HCT116 (cell line): ENCODE results near the gene GPAT3. TPM values are rescaled to one million over a fixed set of nuclear protein-coding genes. Genes with fewer than 3 reads are reported as not detected.

Source experiments
- ATAC-seq: fragments of 200-7000 bp; cut with Tn5 transposase; 2 replicates; pipeline ENCODE4 v1.9.1; 2020; ENCODE audit warnings: mild to moderate bottlenecking, moderate library complexity
- BruUV-seq: library from RNA; stranded (reverse); fragments of 400-500 nt; replicated peaks from 2 replicates; lab custom pipeline; 2021; lab: Mats Ljungman, UMichigan
- CTCF ChIA-PET: fragments of 300-600 bp; sonication (Branson Sonifier 250); formaldehyde crosslinking; loops from one replicate; lab custom pipeline; 2021; ENCODE audit warnings: antibody characterized with exemption; lab: Charles Lee
- POLR2A ChIA-PET: fragments of 300-600, 350-600 bp; sonication (Branson Sonifier 250); formaldehyde crosslinking; loops from one replicate; lab custom pipeline; 2021; ENCODE audit warnings: antibody characterized with exemption; lab: Charles Lee
- RAD21 ChIA-PET, 2 experiments: fragments of 300-600 bp; sonication (Branson Sonifier 250); formaldehyde crosslinking; loops; one replicate each; lab custom pipeline; 2023; ENCODE audit warnings: low total read pairs in 2 of 2; ENCODE audit not compliant: uncharacterized antibody in 2 of 2, unreplicated experiment in 2 of 2, low non-redundant PET in 1 of 2; lab: Charles Lee
- DNase-seq: peaks from one replicate; pipeline ENCODE4 v3.0.0-alpha.2; 2010; ENCODE audit warnings: low read depth, low spot score
- H2AFZ ChIP-seq: fragments of 200-600 bp; shearing (Covaris generic), sonication (generic); 2 replicates; pipeline ENCODE4 v1.6.1; 2017; ENCODE audit warnings: low read depth, mixed run types, mixed read lengths, antibody characterized with exemption, low read length; ENCODE audit not compliant: poor library complexity, severe bottlenecking
- H3K27ac ChIP-seq: 2 replicates; pipeline ENCODE4 v1.5.1; 2012; ENCODE audit warnings: low read depth, low read length
- H3K27me3 ChIP-seq: fragments of 200-600 bp; sonication (generic); 2 replicates; pipeline ENCODE4 v1.6.1; 2016; ENCODE audit warnings: mixed run types, low read length, mixed read lengths; ENCODE audit not compliant: insufficient read depth
- H3K36me3 ChIP-seq, 2 experiments: fragments of 200-500 bp in 1 of 2; fragments of 200-600 bp in 1 of 2; sonication (Bioruptor generic) in 1 of 2; sonication (generic) in 1 of 2; 2 replicates each; pipeline versions ENCODE4 v1.5.1 to v1.6.1; 2014 to 2016; ENCODE audit warnings: low read length in 2 of 2, inconsistent platforms in 1 of 2, mixed read lengths in 1 of 2, mixed run types in 1 of 2; ENCODE audit not compliant: insufficient read depth in 2 of 2, control insufficient read depth in 1 of 2
- H3K4me1 ChIP-seq, 2 experiments: fragments of 200-600 bp in 1 of 2; sonication (generic) in 1 of 2; 2 replicates each; pipeline versions ENCODE4 v1.5.1 to v1.6.1; 2012 to 2017; ENCODE audit warnings: low read length in 2 of 2, inconsistent platforms in 1 of 2, mild to moderate bottlenecking in 1 of 2, mixed read lengths in 1 of 2, mixed run types in 1 of 2, moderate library complexity in 1 of 2; ENCODE audit not compliant: insufficient read depth in 2 of 2, control insufficient read depth in 1 of 2
- H3K4me2 ChIP-seq: fragments of 200-600 bp; sonication (generic); 2 replicates; pipeline ENCODE4 v1.6.1; 2017; ENCODE audit warnings: mixed run types, low read length, mixed read lengths
- H3K4me3 ChIP-seq, 2 experiments: fragments of 200-600 bp in 1 of 2; sonication (generic) in 1 of 2; replicated peaks in 1 of 2; 2 replicates each; pipeline ENCODE4 v1.5.1; 2011 to 2016; ENCODE audit warnings: low read length in 2 of 2, control low read depth in 1 of 2, low read depth in 1 of 2, mild to moderate bottlenecking in 1 of 2, mixed read lengths in 1 of 2, mixed run types in 1 of 2
- H3K79me2 ChIP-seq: fragments of 200-600 bp; sonication (generic); 2 replicates; pipeline ENCODE4 v1.6.1; 2017; ENCODE audit warnings: mild to moderate bottlenecking, mixed run types, low read length, moderate library complexity, mixed read lengths; ENCODE audit not compliant: insufficient read depth
- H3K9ac ChIP-seq: fragments of 200-600 bp; sonication (generic); 2 replicates; pipeline ENCODE4 v1.6.1; 2016; ENCODE audit warnings: low read length, mixed read lengths
- H3K9me2 ChIP-seq: fragments of 200-600 bp; sonication (generic), shearing (Covaris generic); 2 replicates; pipeline ENCODE4 v1.6.1; 2017; ENCODE audit warnings: mixed run types, mild to moderate bottlenecking, moderate library complexity; ENCODE audit not compliant: insufficient read depth
- H3K9me3 ChIP-seq, 2 experiments: fragments of 200-500 bp in 1 of 2; fragments of 200-600 bp in 1 of 2; sonication (Bioruptor generic) in 1 of 2; sonication (generic) in 1 of 2; 2 replicates each; pipeline ENCODE4 v1.6.1; 2014 to 2017; ENCODE audit warnings: low read length in 2 of 2, mixed read lengths in 2 of 2, inconsistent platforms in 1 of 2, low read depth in 1 of 2, mild to moderate bottlenecking in 1 of 2, mixed run types in 1 of 2, moderate library complexity in 1 of 2; ENCODE audit not compliant: control insufficient read depth in 1 of 2, insufficient read depth in 1 of 2
- H4K20me1 ChIP-seq: fragments of 200-600 bp; sonication (generic), shearing (Covaris generic); 2 replicates; pipeline ENCODE4 v1.6.1; 2017; ENCODE audit warnings: mixed run types, mild to moderate bottlenecking, moderate library complexity; ENCODE audit not compliant: insufficient read depth
- CBX3 ChIP-seq: IDR thresholded peaks from 2 replicates; pipeline ENCODE4 v1.6.1; 2012; ENCODE audit warnings: low read depth
- CEBPB ChIP-seq: IDR thresholded peaks from 2 replicates; pipeline ENCODE4 v1.6.1; 2012; ENCODE audit warnings: low read depth
- ELF1 ChIP-seq: IDR thresholded peaks from 2 replicates; pipeline ENCODE4 v1.6.1; 2012; ENCODE audit warnings: low read depth, borderline replicate concordance
- EZH2 ChIP-seq: fragments of 200-600 bp; sonication (generic); IDR thresholded peaks from 2 replicates; pipeline ENCODE4 v1.6.1; 2017; ENCODE audit warnings: antibody characterized with exemption, mixed run types
- JUND ChIP-seq: IDR thresholded peaks from 2 replicates; pipeline ENCODE4 v1.6.1; 2012
- POLR2AphosphoS5 ChIP-seq: IDR thresholded peaks from 2 replicates; pipeline ENCODE4 v1.6.1; 2011; ENCODE audit warnings: mild to moderate bottlenecking, low read depth, low read length, moderate library complexity
- RAD21 ChIP-seq: IDR thresholded peaks from 2 replicates; pipeline ENCODE4 v1.6.1; 2012; ENCODE audit warnings: low read depth, mild to moderate bottlenecking
- SP1 ChIP-seq: IDR thresholded peaks from 2 replicates; pipeline ENCODE4 v1.6.1; 2012; ENCODE audit warnings: low read depth
- SRF ChIP-seq: IDR thresholded peaks from 2 replicates; pipeline ENCODE4 v1.6.1; 2012; ENCODE audit warnings: low read depth
- ZFX ChIP-seq: fragments of 450-650 bp; IDR thresholded peaks from 2 replicates; pipeline ENCODE4 v1.6.1; 2017
- intact Hi-C: fragments of 100-400 bp; cut with micrococcal nuclease; formaldehyde crosslinking; loops from 2 replicates; pipeline ENCODE4 v1.10.0; 2022
- total RNA-seq: library from RNA; stranded (reverse); gene quantifications from one replicate; pipeline ENCODE4 v1.2.1, GENCODE V29; 2021; ENCODE audit not compliant: unreplicated experiment
- TF ChIP-seq, protein P1 (sequence below): IDR thresholded peaks from 2 replicates; pipeline ENCODE4 v1.6.1; 2011; ENCODE audit warnings: mild to moderate bottlenecking, low read length, moderate library complexity; ENCODE audit not compliant: insufficient replicate concordance; ENCODE audit errors: extremely low read depth
- TF ChIP-seq, protein P2 (sequence below): IDR thresholded peaks from 2 replicates; pipeline ENCODE4 v1.6.1; 2012
- TF ChIP-seq, protein P3 (sequence below), 3 experiments: fragments of 200-600 bp in 1 of 3; sonication (generic) in 1 of 3; IDR thresholded peaks in 2 of 3; conservative IDR thresholded peaks in 1 of 3; 2 replicates each; pipeline ENCODE4 v1.5.1; 2012 to 2017; ENCODE audit warnings: low read depth in 2 of 3, low read length in 2 of 3, antibody characterized with exemption in 1 of 3, borderline replicate concordance in 1 of 3, control low read depth in 1 of 3, mild to moderate bottlenecking in 1 of 3, mixed read lengths in 1 of 3, mixed run types in 1 of 3, moderate library complexity in 1 of 3; ENCODE audit not compliant: insufficient read depth in 1 of 3
- TF ChIP-seq, protein P4 (sequence below): IDR thresholded peaks from 2 replicates; pipeline ENCODE4 v1.6.1; 2012; ENCODE audit warnings: low read depth

The GPAT3 gene
- total RNA-seq, 1 experiment from 2014 or later: 36.7 TPM

DNA sequence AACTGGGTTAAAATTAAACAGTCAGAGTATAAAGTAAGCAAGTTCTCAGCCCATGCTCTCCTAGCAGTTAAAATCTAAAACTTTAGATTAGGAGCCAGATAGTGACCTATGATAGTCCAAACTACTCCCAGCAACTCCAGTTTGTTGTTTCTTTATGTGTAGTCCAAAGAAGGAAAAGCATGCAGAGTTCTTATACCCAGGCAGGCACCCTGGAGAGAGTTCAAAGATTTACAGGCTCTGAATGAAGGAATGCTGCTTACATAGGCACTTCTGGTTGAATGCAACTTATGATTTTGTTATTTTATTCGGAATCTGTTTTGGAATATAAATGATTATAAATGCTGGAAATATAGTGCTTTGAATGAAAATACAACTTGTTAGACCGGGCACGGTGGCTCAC lies 67.2 kb downstream of the GPAT3 start:
- H3K4me2 ChIP-seq: no peak overlapping the region
- no peak for TF ChIP-seq ZFX
- TF ChIP-seq SRF: no peak
- TF ChIP-seq, all 23 proteins: peak for 0
- Histone ChIP-seq H3K79me2 (no peaks in the 10 kb centered on the region), H3K4me3 (no peak overlapping the region), H2AFZ (no peak overlapping the region), H3K9ac (no peak overlapping the region), H3K9me3 (no peaks in the 10 kb centered on the region), H3K9me2 (no peaks in the 10 kb centered on the region), H3K27ac (no peak overlapping the region), H4K20me1 (no peaks in the 10 kb centered on the region), H3K27me3 (no peaks in the 10 kb centered on the region), H3K4me1 (no peaks in the 10 kb centered on the region), H3K36me3 (peaks cover 2 to 18% of the 10 kb centered on the region in 2 experiments; a peak in 1 of 4 replicates)
- ChIA-PET POLR2A (no interaction called here), CTCF (no interaction called here), RAD21 (no interaction called here)
- ATAC-seq: no peak
- BruUV-seq: no TSS peak
- intact Hi-C loops: no loop called here
- DNase-seq: no peak

DNA sequence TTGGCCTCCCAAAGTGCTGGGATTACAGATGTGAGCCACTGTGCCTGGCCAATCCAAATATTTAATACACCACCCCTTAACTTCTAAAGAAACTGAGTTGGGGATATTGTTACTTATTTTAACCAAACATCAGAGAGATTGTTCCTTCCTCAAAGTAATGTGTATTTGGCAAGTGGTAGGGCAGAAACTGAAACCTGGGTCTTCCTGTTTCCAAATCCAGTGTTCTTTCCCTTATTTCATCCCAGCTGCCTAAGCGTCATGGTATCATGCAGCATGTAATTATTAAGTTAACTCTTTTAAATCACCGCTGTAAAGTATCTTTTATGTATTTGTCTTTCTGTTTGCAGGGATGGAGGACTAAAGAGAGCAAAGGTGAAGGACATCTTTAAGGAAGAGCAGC lies 68.4 kb downstream of the GPAT3 start:
- Histone ChIP-seq H3K4me2 (no peak overlapping the region), H3K36me3 (peaks cover 2 to 8% of the 10 kb centered on the region in 2 experiments; a peak in 1 of 4 replicates), H3K27ac (no peak overlapping the region), H3K9me2 (no peaks in the 10 kb centered on the region), H3K9ac (no peak overlapping the region), H3K27me3 (no peaks in the 10 kb centered on the region), H2AFZ (no peak overlapping the region), H3K9me3 (no peaks in the 10 kb centered on the region), H3K79me2 (no peaks in the 10 kb centered on the region), H3K4me3 (no peak overlapping the region), H3K4me1 (no peaks in the 10 kb centered on the region), H4K20me1 (no peaks in the 10 kb centered on the region)
- no peak for DNase-seq
- CTCF ChIA-PET: no interaction called here
- RAD21 ChIA-PET: no interaction called here
- POLR2A ChIA-PET: no interaction called here
- BruUV-seq: no TSS peak
- intact Hi-C loops: no loop called here
- ATAC-seq: no peak
- TF ChIP-seq, protein P1, sequence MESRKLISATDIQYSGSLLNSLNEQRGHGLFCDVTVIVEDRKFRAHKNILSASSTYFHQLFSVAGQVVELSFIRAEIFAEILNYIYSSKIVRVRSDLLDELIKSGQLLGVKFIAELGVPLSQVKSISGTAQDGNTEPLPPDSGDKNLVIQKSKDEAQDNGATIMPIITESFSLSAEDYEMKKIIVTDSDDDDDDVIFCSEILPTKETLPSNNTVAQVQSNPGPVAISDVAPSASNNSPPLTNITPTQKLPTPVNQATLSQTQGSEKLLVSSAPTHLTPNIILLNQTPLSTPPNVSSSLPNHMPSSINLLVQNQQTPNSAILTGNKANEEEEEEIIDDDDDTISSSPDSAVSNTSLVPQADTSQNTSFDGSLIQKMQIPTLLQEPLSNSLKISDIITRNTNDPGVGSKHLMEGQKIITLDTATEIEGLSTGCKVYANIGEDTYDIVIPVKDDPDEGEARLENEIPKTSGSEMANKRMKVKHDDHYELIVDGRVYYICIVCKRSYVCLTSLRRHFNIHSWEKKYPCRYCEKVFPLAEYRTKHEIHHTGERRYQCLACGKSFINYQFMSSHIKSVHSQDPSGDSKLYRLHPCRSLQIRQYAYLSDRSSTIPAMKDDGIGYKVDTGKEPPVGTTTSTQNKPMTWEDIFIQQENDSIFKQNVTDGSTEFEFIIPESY: no peak
- TF ChIP-seq SP1 (no peak), JUND (no peak), RAD21 (no peak), ZFX (no peak), CEBPB (no peak), EZH2 (no peak), ELF1 (no peak), CBX3 (no peak), POLR2AphosphoS5 (no peak)
- TF ChIP-seq, protein P2, sequence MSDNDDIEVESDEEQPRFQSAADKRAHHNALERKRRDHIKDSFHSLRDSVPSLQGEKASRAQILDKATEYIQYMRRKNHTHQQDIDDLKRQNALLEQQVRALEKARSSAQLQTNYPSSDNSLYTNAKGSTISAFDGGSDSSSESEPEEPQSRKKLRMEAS: no peak
- TF ChIP-seq, protein P3, sequence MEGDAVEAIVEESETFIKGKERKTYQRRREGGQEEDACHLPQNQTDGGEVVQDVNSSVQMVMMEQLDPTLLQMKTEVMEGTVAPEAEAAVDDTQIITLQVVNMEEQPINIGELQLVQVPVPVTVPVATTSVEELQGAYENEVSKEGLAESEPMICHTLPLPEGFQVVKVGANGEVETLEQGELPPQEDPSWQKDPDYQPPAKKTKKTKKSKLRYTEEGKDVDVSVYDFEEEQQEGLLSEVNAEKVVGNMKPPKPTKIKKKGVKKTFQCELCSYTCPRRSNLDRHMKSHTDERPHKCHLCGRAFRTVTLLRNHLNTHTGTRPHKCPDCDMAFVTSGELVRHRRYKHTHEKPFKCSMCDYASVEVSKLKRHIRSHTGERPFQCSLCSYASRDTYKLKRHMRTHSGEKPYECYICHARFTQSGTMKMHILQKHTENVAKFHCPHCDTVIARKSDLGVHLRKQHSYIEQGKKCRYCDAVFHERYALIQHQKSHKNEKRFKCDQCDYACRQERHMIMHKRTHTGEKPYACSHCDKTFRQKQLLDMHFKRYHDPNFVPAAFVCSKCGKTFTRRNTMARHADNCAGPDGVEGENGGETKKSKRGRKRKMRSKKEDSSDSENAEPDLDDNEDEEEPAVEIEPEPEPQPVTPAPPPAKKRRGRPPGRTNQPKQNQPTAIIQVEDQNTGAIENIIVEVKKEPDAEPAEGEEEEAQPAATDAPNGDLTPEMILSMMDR (IDR thresholded peaks at IDR 0.05 in 2 of 3, conservative IDR thresholded peaks at IDR 0.05 in 1 of 3; ENCODE audit: borderline replicate concordance in 1 of 3, insufficient read depth in 1 of 3, low read depth in 2 of 3, low read length in 2 of 3): no peak
- TF ChIP-seq, protein P4, sequence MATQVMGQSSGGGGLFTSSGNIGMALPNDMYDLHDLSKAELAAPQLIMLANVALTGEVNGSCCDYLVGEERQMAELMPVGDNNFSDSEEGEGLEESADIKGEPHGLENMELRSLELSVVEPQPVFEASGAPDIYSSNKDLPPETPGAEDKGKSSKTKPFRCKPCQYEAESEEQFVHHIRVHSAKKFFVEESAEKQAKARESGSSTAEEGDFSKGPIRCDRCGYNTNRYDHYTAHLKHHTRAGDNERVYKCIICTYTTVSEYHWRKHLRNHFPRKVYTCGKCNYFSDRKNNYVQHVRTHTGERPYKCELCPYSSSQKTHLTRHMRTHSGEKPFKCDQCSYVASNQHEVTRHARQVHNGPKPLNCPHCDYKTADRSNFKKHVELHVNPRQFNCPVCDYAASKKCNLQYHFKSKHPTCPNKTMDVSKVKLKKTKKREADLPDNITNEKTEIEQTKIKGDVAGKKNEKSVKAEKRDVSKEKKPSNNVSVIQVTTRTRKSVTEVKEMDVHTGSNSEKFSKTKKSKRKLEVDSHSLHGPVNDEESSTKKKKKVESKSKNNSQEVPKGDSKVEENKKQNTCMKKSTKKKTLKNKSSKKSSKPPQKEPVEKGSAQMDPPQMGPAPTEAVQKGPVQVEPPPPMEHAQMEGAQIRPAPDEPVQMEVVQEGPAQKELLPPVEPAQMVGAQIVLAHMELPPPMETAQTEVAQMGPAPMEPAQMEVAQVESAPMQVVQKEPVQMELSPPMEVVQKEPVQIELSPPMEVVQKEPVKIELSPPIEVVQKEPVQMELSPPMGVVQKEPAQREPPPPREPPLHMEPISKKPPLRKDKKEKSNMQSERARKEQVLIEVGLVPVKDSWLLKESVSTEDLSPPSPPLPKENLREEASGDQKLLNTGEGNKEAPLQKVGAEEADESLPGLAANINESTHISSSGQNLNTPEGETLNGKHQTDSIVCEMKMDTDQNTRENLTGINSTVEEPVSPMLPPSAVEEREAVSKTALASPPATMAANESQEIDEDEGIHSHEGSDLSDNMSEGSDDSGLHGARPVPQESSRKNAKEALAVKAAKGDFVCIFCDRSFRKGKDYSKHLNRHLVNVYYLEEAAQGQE: no peak
